ENCODE results near the gene SPRYD4.

- TF ChIP-seq ZNF263 (CRISPR knock-in tag; IDR thresholded peaks at IDR 0.05; ENCODE audit: low read depth) = peak; percentile 80
- TF ChIP-seq, protein P1, sequence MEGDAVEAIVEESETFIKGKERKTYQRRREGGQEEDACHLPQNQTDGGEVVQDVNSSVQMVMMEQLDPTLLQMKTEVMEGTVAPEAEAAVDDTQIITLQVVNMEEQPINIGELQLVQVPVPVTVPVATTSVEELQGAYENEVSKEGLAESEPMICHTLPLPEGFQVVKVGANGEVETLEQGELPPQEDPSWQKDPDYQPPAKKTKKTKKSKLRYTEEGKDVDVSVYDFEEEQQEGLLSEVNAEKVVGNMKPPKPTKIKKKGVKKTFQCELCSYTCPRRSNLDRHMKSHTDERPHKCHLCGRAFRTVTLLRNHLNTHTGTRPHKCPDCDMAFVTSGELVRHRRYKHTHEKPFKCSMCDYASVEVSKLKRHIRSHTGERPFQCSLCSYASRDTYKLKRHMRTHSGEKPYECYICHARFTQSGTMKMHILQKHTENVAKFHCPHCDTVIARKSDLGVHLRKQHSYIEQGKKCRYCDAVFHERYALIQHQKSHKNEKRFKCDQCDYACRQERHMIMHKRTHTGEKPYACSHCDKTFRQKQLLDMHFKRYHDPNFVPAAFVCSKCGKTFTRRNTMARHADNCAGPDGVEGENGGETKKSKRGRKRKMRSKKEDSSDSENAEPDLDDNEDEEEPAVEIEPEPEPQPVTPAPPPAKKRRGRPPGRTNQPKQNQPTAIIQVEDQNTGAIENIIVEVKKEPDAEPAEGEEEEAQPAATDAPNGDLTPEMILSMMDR (IDR thresholded peaks at IDR 0.05) = no peak
- TF ChIP-seq, protein P2, sequence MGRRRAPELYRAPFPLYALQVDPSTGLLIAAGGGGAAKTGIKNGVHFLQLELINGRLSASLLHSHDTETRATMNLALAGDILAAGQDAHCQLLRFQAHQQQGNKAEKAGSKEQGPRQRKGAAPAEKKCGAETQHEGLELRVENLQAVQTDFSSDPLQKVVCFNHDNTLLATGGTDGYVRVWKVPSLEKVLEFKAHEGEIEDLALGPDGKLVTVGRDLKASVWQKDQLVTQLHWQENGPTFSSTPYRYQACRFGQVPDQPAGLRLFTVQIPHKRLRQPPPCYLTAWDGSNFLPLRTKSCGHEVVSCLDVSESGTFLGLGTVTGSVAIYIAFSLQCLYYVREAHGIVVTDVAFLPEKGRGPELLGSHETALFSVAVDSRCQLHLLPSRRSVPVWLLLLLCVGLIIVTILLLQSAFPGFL (CRISPR knock-in tag; IDR thresholded peaks at IDR 0.05; ENCODE audit: borderline replicate concordance) = peak; percentile 86; the same call in 1 of the 2 replicates
These were observed 19.9 kb downstream of the SPRYD4 start, which contains the start of gene GLS2 for GRCh38 chr12:56488041-56488955.
